HS-5 (cell line): Measurements from ENCODE around the gene PRKCE.

Experiments
- DNase-seq: peaks from one replicate; pipeline ENCODE4 v3.0.0-alpha.2; 2012; ENCODE audit warnings: low read depth

Gene PRKCE

DNA sequence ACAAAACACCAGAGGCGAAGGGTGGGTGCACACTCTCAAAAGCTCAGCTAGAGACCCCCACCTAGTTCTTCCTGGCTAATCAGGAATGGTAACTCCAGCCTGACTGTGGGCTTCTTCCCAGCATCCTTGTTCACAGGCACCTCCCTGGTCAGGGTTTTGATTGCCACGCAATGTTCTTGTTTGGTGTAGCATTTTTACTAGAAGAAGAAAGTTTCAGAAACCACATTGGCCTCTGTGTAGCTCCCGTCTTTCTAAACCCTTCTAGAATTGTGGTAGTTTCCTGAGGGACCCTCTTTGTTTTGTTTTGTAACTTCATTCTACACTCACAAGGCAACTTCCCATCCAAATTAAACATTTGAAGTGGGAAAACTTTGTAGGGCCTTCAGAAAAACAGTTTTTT is 391.2 kb downstream of the PRKCE start:
- no peak for DNase-seq

DNA sequence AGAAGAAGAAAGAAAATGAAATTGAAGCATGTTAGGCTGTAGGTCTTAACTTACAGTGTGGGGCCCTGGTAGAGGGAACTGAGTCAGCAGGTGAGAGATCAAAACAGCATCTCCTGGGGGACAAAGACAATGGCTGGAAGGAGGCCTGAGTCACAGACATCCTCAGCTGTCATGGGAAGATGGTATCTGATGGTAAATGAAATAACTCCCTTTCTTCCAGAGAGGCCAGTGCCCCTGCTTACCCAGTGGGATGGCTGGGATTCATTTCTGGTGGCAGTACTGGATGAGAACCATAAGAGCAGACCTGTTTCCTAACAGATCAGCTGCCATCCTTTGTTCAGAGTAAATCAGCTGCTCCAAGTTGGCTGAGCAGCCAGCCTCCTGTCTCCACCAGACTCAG is 394.4 kb downstream of the PRKCE start:
- DNase-seq, result no peak

DNA sequence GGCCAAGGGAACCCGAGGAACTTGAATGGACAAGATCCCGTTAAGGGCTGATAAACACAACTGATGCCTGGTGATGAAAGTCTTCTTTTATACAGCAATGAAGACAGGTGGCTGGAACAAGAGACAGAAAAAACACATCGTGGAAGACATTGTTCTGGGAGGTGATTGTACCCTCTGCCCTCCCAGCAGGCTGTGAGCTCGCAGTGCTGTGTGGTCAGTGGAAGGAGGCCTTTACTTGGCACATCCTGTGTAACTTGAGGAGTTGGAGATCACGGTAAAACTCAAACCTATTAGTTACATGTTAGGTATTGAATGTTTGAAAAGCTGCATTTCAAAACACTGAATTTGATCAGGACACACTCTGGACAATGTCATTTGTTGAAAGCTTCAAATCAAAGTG is 395.8 kb downstream of the PRKCE start:
- no peak for DNase-seq

DNA sequence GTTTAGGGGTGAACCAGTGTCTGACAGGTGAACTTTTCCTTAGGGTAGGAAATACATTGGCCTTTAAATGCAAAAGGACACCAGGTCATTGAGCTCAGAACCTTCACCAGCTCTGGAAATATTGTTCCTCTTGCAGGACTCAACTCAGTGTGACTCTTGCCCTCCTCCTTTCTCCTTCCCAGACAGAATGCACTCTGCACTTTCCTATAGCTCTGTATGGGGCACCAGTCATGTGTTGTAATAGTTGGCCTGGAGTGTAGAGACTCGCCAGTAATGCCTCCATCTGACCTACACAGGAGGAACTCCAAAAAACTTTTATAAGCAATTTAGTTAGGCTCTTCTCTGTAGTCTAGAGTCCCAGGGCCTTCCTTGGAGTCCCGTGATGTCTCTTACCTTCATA is 397.2 kb downstream of the PRKCE start:
- DNase-seq, result no peak

DNA sequence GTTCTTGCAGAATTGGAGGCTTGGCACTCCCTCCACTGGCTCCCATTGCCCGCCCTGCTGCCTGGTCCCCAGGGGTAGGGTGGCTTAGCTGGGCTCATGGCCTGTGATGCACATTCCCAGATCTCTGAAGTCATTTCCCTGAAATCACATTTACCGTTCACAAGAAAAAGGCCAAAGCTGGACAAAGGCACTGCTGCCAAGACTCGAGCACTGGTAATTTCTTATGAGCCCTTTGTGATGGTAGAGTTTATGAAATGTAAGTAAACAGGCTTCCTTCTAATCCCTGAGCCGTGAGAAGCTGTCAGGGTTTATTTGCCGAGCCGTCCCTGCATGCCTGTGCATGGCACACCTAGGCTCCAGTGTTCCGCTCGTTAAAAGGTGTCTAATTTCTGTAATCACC is 398.6 kb downstream of the PRKCE start:
- DNase-seq, result no peak

DNA sequence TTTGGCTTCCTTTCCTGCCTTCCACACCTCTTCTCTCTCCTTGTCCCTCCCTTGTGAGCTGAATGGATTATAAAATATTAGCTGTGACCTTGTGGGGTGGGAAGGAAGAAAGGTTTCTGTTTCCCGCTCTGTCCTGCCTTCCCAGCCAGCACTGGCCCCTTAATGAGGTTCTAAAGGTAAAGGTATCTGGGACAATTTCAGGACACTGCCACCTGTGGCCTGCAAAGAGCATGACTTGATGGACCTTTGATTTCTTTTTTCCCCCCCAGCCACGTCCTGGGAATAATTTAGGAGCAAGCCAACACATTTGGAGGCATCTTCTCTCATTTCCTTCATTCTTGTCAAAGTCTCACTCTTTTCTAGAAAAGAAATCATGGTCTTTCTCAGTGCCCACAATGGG is 399.0 kb downstream of the PRKCE start:
- no peak for DNase-seq

DNA sequence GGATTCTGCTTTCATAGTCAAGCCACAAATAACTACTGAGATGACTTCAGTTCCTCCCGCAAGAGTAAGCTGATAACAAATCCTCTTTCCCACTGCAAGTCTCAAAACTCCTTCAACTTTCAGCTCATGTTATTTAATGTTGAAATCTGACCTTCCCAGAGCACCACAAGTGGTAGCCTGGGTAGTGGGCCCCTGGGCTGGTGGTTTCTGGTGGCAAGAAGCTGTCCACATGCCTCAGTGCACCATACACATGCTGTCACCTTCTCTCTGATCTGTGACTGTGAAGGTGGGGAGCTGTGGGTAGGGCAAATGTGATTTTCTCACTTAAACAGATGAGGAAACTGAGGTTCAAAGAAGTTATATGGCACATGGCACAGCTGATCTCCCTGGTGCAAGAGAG is 399.6 kb downstream of the PRKCE start:
- no peak for DNase-seq

DNA sequence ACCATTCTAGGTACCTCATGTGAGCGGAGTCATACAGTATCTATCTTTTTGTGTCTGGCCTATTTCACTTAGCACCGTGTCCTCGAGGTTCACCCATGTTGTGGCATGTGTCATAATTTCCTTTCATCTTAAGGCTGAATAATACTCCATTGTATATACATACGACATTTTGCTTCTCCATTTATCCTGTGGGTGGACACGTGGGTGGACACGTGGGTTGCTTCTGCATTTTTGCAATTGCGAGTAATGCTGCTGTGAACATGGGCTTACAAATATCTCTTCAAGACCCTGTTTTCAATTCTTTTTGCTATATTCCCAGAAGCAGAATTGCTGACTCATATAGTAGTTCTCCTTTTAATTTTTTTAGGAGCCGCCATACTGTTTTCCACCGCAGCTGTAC is 402.1 kb downstream of the PRKCE start:
- DNase-seq, result no peak

DNA sequence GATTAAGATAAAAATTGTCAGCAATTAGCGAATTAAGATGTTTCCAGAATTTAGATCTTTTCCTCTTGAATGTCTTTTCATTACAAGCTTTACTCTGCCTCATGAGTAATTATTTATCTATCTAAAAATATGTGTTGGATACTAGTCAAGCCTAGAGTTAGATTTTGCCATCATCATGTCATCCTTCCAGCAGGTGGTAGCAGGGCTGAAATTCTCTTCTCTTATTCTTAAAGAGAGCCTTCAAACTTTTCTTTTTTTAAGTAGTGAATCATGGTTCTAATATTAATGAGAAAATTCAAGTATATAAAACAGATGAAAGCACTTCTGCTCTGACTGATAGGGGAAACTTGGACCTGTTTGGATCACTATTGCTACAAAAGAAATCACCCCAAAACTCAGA is 405.1 kb downstream of the PRKCE start:
- no peak for DNase-seq

DNA sequence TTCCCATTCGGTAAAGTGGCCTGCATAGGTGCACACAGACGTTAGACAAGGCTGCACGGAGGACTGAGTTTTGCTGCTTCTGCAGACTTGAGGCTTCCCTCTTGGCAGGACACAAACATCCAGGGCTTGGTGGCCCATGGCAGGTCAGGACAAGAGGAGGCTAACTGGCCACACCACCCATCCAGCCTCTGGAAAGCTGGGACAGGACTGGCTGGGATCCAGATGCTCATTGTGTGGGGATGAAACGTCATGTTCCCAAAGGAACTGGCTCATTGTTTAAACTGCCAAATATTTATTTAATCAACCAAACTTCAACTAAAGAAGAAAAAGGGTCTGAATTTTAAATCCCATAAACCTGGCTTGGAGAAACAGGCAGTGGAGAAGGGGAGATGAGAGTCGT is 406.7 kb downstream of the PRKCE start:
- no peak for DNase-seq

DNA sequence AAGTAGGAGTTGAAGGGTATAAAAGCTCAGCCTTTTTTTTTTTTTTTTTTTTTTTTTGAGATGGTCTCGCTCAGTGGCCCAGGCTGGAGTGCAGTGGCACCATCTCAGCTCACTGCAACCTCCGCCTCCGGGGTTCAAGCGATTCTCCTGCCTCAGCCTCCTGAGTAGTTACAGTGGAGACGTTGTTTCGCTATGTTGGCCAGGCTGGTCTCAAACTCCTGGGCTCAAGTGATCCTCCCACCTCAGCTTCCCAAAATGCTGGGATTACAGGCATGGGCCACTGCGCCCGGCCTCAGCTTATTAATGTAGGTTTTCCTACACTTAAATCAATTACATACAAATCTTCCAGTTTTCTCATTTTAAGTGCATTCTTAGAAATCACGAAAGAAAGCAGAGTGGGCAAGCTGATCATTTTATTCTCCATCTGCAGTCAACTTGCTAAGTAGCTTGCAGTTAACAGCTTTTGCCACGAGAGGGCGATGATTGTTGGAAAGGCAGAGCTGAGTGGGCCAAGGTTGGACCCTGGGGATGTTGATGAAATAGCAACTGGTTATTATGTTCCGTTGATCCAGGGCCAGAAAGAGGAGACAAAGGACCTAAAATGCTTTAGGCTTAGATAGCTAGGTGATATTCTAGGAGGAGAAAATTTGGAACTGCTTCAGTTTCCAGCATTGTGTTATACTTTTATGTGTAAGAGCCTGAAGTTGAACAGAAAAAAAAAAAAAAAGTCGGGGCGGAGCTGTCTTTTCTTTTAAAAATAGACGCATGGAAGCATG is 411.4 kb downstream of the PRKCE start:
- peak; percentile 61 for DNase-seq

DNA sequence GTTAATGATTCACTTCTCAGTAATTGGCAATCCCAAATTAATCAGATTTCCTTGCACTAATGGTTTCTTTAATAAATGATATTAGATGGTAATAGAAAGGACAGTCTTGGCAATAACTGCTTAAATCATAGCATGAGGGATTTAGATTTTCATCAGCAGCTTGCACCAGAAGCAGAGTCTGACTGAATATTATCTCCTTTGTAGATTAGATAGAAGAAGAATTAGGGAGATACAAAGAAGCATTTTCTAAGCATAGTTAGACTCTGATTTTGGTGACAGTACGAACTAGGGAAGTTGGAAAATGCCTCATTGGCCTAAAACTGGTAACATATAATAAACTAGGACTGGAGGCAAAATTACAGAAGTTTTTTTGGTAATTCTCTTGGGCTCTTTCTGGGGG is 412.9 kb downstream of the PRKCE start:
- no peak for DNase-seq

DNA sequence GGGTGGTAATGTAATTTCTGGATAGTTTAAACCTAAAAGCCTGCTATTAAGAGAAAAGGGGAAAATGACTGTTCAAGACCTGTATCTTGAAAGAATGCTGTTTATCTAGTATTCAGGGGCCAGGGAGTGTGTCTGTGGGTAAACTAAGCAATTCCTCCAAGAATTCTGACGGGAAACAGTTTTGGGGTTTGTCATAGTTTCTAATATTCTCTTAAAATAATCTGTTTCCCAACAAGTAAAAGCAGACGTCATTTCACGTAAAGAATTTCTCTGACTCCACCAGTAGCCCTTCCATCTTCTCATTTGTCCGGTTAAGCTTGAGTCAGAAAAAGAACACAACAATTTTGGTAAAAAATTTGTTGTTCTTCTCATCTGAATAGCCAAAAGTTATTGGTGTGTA is 413.7 kb downstream of the PRKCE start:
- DNase-seq, result no peak

DNA sequence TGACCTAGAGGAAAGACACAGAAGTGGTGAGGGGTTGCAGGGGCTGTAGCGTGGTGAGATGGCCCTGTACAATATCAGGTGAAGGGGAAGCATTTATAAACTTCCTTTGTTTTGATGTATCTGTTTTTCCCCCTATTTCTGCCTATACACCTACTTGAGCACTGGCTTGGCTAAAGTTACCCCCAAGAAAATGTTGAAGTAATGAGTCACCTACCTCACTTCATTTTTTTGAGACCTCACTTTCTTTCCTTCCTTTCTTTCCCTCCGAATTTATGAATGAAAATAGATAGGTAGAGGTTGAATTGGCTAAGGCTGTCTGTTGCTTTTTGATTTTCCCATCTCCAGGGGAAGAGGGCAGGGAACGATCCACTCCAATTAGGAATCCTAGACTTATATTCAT is 414.6 kb downstream of the PRKCE start:
- no peak for DNase-seq

DNA sequence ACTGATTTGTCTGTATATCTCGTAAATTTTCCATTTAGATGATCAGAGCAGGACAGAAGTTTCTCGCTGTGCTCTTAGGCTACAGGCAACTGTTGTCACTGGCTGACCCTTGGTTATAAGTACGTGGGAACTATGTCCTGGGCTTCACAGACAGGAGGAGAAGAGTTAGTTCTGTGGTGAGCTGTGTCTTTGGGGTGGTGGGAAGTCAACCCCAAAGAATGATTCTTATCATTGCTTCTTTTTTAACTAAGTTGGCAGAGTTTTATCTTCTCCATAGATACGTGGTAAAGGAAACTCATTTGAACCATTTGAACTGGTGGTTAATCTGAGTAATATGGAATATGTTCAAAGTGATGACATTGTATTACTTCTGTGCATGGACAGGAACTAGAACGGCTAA is 415.1 kb downstream of the PRKCE start:
- DNase-seq, result no peak

DNA sequence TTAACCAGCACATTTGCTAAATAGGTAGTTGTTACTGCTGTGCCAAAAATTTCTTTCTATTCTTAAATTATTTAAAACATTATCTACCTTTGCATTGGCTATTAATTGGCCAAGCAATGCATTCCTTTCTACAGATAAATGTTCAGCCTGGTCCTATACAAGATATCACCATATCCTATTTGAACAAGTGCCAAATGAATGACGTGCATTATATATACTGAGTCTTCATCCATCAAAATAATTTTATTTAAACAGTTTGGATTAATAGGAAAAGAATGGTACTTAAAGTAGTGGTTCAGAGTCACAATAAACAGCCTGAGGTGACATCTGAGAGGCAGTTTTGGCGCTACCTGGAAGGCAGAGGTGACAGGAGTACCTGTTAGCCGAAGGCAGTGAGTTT is 415.6 kb downstream of the PRKCE start:
- no peak for DNase-seq

DNA sequence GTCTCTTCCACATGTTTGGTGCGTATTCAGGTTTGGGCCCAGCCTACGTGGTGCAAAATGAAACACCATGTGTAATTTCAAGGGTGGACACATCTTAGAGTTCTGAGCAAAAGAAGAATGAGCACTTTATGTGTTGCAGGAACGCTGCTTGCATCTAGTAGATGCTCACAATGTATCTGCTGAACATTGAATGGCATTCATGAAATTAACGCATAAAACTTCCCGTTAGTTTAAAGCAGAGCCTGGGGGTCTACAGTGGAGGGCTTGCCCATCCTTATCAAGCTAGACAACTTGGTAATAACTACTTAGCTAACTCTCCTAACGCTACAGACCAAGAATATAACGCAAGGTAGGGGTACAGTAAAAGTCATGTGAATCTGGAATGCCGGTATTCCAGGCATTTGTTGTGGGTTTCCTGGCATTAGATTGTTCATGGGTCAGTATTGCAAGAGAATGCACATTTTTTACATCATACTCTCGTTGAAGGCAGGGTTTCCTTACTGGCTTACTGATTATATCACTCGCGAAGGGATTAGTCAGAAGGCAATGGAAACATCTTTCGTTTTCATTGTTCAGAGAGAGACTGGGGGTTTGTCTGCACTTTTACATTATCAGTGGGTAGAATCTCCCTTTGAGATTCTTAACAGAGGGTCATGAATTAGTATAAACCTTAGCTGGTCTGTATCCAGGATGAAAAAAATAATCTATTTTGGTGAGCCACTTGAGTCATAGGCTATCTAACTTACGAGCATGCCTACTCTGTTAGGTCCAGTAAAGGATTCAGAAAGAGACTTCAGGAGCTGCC is 416.2 kb downstream of the PRKCE start:
- peak; percentile 99 for DNase-seq

DNA sequence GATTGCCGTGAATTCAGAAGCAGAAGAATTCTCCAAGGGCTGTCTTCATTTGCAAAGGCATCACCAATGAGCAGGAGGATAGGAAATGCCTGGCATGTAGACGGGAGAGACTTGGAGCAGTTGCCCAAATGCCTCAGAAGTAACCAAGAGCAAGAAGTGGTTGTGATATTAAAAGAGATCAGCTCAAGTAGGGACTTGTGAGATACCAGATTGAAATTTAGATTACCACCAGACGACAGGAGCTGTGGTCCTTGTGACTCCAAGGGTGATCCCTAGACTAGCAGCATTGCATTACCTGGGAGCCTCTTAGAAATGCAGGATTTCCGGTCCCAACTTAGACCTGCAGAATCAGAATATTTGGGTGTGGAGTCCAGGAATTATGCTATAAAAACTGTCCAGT is 417.2 kb downstream of the PRKCE start:
- no peak for DNase-seq

DNA sequence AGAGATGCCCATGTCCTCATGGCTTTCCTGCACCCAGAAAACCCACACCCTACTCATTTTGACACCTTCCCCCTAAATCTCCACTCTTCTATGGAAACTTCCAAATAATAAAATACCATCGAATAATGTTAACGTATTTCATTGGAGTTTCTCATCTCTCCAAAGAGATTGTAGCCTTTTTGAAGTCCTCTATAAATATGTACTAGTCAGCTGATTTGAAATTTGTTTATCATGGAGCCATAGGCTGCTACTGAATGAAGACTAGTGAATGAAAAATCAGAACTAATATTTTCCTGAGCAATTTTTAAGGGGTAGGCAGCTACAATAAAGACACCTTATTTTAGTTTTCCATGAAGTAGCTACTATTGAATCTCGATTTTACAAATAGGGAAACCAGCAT is 419.6 kb downstream of the PRKCE start:
- no peak for DNase-seq

DNA sequence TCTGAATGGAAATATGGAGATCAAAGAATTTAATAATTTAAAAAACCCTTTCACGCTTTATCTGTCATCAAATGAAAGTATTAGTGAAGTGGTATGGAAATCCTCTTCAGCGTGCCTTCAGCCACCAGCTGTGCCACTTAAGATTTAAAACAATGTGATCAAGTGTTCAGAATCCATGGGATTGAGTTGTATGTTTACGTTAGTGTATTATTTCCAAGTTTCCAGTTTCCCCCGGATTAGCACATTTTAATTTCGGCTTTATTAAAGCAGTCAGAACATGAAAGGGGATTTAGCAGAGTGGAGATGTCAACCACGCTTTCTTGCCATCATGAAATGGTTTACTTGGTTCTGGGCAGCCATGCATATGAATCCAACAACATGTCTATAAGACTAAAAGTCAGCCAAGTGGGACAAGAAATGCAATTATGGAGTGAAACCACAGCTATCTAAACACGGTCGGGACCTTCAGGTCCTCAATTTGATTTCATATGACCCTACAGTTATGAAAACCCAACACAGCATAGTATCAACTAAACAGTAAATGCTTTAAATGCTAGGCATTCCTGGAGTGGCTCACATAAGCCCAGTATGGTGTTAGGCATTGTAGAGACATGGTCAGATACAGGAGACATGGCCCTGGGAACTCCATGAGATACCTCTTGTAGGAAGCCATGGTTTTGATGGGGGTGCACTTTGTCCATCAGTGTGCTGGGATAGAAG is 420.8 kb downstream of the PRKCE start:
- DNase-seq, result no peak

DNA sequence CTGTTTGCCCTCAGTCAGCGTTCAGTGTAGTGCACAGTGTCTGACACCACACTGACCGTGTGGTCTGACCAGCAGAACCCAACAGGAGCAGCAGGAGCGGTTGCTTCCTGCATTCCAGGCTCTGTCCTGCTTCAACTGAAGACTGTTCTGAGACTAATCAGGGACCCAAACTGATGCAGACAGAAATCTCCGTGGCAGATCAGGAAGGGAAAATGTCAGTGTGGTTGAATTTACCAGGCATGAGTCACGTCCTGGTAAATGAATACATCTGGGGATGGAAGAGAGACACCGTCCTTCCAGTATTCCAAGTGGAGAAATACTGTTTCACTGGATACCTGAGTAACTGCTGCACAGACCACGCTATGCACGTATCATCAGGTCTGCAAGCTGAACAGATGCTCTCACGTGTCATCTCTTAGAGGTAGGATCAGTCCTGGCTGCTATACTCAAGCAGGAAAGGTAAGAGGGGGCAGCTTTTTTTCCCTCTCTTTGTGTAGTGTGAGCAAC is 422.1 kb downstream of the PRKCE start:
- peak; percentile 99 for DNase-seq

DNA sequence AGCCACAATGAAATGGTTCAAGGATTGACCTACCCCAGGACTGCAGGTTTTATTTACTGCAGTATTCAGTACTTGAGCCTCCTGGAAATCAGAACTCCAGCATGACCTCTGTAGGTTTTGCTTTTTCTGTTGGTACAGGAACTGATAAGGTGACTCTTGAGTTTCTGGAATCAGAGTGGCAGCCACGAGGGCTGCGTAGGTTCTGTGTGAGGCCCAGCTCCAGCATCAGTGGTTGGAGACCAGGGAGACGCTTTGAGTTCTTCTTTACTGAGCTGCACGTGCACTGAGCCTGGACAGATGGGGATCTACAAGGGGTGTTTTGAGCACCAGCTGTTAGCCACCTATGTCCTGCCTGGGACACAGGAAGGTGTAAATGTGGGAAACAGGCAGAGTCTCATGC is 423.0 kb downstream of the PRKCE start:
- no peak for DNase-seq

DNA sequence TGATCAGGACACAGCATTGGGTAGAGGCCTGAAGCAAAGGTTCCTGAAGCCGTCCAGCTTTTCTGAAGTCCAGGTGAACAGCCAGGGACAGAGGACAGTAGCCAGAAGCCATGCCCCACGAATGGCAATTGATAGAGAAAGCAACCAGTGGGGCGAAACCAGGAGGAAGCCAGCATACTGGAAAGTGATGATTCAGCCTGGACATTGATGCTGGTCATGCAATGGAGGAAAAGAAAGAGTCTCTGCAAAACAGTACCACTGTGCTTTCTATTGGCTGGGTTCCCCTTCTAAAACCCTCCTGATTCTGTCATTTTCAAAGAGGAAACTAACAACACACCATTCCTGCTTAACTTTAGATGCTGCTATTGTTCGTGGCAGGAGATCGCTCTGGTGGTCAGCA is 424.4 kb downstream of the PRKCE start:
- no peak for DNase-seq
